ENCODE results near the gene CNOT1.

- TF ChIP-seq CTCF (conservative IDR thresholded peaks at IDR 0.05; ENCODE audit: low read length) (no peak), EZH2phosphoT487 (IDR thresholded peaks at IDR 0.05; ENCODE audit: borderline replicate concordance) (no peak)
Measured at GRCh38 chr16:58493756-58494431, 135.7 kb downstream of the CNOT1 start.

Data from Loucy (cell line).